K562 (cell line): Measurements from ENCODE around the gene NADSYN1. TPM values are rescaled to one million over a fixed set of nuclear protein-coding genes. Genes with fewer than 3 reads are reported as not detected.

Source experiments
- ATAC-seq: fragments of 200-7000 bp; cut with Tn5 transposase; 3 replicates; pipeline ENCODE4 v1.9.1; 2020; ENCODE audit warnings: moderate library complexity
- BruUV-seq: library from RNA; stranded (reverse); fragments of 400-500 nt; replicated peaks from 2 replicates; lab custom pipeline; 2021; lab: Mats Ljungman, UMichigan
- CTCF ChIA-PET: fragments of 300-600 bp; formaldehyde crosslinking; extraction: SDS; loops from one replicate; lab custom pipeline; 2021; ENCODE audit warnings: low intra/inter-chr PET ratio; lab: Yijun Ruan, JAX
- POLR2A ChIA-PET: fragments of 300-600, 350-650 bp; sonication (Branson Sonifier 250); formaldehyde crosslinking; extraction: SDS; loops from one replicate; lab custom pipeline; 2021; ENCODE audit warnings: antibody characterized with exemption, inconsistent platforms; lab: Yijun Ruan, JAX
- DNase-seq, 4 experiments: peaks; one replicate each; pipeline versions ENCODE4 v3.0.0 to v3.0.0-alpha.2; 2011 to 2018; ENCODE audit warnings: low spot score in 3 of 4, mixed read lengths in 3 of 4; ENCODE audit errors: extremely low read depth in 1 of 4
- FAIRE-seq: peaks from 2 replicates; lab custom pipeline; 2011; peaks lifted over from hg19 to GRCh38; lab: Jason Lieb, UNC
- H2AFZ ChIP-seq: 2 replicates; pipeline ENCODE4 v1.6.0; 2011; ENCODE audit warnings: low read depth, low read length, control low read depth, inconsistent platforms
- H3K27ac ChIP-seq: fragments of 200-600 bp; 3 replicates; pipeline ENCODE4 v1.8.0; 2011; ENCODE audit warnings: low read depth, mild to moderate bottlenecking, control low read depth, inconsistent platforms, low read length, moderate library complexity, mixed read lengths; ENCODE audit errors: extremely low read depth
- H3K27me3 ChIP-seq, 2 experiments: fragments of 300-600 bp in 1 of 2; 2 replicates in 1 of 2; 3 replicates in 1 of 2; pipeline versions ENCODE4 v1.6.0 to v1.8.0; 2011; ENCODE audit warnings: inconsistent platforms in 2 of 2, low read length in 2 of 2, mild to moderate bottlenecking in 1 of 2, mixed read lengths in 1 of 2, moderate library complexity in 1 of 2; ENCODE audit not compliant: control insufficient read depth in 2 of 2, insufficient read depth in 2 of 2
- H3K36me3 ChIP-seq: fragments of 300-600 bp; 3 replicates; pipeline ENCODE4 v1.8.0; 2011; ENCODE audit warnings: mild to moderate bottlenecking, low read length, inconsistent platforms; ENCODE audit not compliant: control insufficient read depth, insufficient read depth
- H3K4me1 ChIP-seq, 2 experiments: fragments of 200-600 bp in 1 of 2; replicated peaks in 1 of 2; 2 replicates in 1 of 2; 3 replicates in 1 of 2; pipeline versions ENCODE4 v1.5.1 to v1.8.0; 2011; ENCODE audit warnings: inconsistent platforms in 2 of 2, low read length in 2 of 2, mild to moderate bottlenecking in 1 of 2, mixed read lengths in 1 of 2, moderate library complexity in 1 of 2; ENCODE audit not compliant: control insufficient read depth in 2 of 2, insufficient read depth in 2 of 2
- H3K4me2 ChIP-seq: 2 replicates; pipeline ENCODE4 v1.6.1; 2011; ENCODE audit warnings: low read length, control low read depth, inconsistent platforms, mixed read lengths; ENCODE audit not compliant: insufficient read depth
- H3K4me3 ChIP-seq: fragments of 200-600 bp; sonication (generic), shearing (Covaris generic); 2 replicates; pipeline ENCODE4 v1.5.1; 2016; ENCODE audit warnings: control low read depth, inconsistent platforms
- H3K79me2 ChIP-seq: fragments of 200-600 bp; 3 replicates; pipeline ENCODE4 v1.8.0; 2011; ENCODE audit warnings: low read length, inconsistent platforms; ENCODE audit not compliant: control insufficient read depth, insufficient read depth
- H3K9ac ChIP-seq, 2 experiments: 2 replicates each; pipeline versions ENCODE4 v1.6.0 to v1.6.1; 2011; ENCODE audit warnings: low read depth in 2 of 2, low read length in 2 of 2, control low read depth in 1 of 2, inconsistent platforms in 1 of 2, mild to moderate bottlenecking in 1 of 2, mixed read lengths in 1 of 2; ENCODE audit not compliant: insufficient read depth in 1 of 2
- H3K9me1 ChIP-seq: one replicate; pipeline ENCODE4 v1.6.0; 2011; ENCODE audit warnings: inconsistent platforms, mild to moderate bottlenecking, low read length, moderate library complexity; ENCODE audit not compliant: control insufficient read depth, insufficient read depth
- H3K9me3 ChIP-seq: replicated peaks from 2 replicates; pipeline ENCODE4 v1.5.1; 2011; ENCODE audit warnings: low read depth, low read length, inconsistent platforms; ENCODE audit not compliant: control insufficient read depth, insufficient read depth
- H4K20me1 ChIP-seq: replicated peaks from 2 replicates; pipeline ENCODE4 v1.6.1; 2011; ENCODE audit warnings: low read length, inconsistent platforms, mixed read lengths; ENCODE audit not compliant: control insufficient read depth, insufficient read depth
- FOXP1 ChIP-seq: sonication (generic); formaldehyde crosslinking; IDR thresholded peaks from 2 replicates; pipeline ENCODE4 v1.8.0; 2022; ENCODE audit warnings: mild to moderate bottlenecking, missing genetic modification reagents
- HMG20A ChIP-seq: fragments of 450-650 bp; formaldehyde crosslinking; conservative IDR thresholded peaks from 2 replicates; pipeline ENCODE4 v1.4.0; 2020; ENCODE audit warnings: mild to moderate bottlenecking, mixed read lengths
- SETDB1 ChIP-seq: IDR thresholded peaks from one replicate; pipeline ENCODE4 v1.6.1; 2012; ENCODE audit warnings: low read length, control low read depth, inconsistent platforms
- SRF ChIP-seq, 2 experiments: fragments of 250-450, 450-650 bp in 1 of 2; sonication (Bioruptor Pico) in 1 of 2; sonication (generic) in 1 of 2; formaldehyde crosslinking; IDR thresholded peaks; 2 replicates each; pipeline versions ENCODE4 v1.5.0 to v1.5.1; 2020 to 2022; ENCODE audit warnings: mild to moderate bottlenecking in 1 of 2, missing genetic modification reagents in 1 of 2
- TCFL5 ChIP-seq: fragments of 250-450 bp; sonication (Bioruptor Pico); conservative IDR thresholded peaks from 2 replicates; pipeline ENCODE4 v1.6.1; 2021; ENCODE audit warnings: mild to moderate bottlenecking, moderate library complexity, matching md5 sums
- ZNF124 ChIP-seq: sonication (generic); formaldehyde crosslinking; IDR thresholded peaks from 2 replicates; pipeline ENCODE4 v1.8.1; 2022; ENCODE audit warnings: missing genetic modification reagents
- ZNF431 ChIP-seq: sonication (generic); formaldehyde crosslinking; IDR thresholded peaks from 2 replicates; pipeline ENCODE4 v1.8.0; 2022; ENCODE audit warnings: mild to moderate bottlenecking, missing genetic modification reagents
- ZNF551 ChIP-seq: fragments of 250-450 bp; sonication (Bioruptor Pico); IDR thresholded peaks from 2 replicates; pipeline ENCODE4 v1.5.0; 2021; ENCODE audit warnings: mild to moderate bottlenecking, moderate library complexity
- WGBS: fragments of 100-300 bp; shearing (Covaris generic); methylation state at CpG from one replicate; pipeline ENCODE4 v1.1.6; 2016; ENCODE audit warnings: low coverage, mixed read lengths; ENCODE audit not compliant: insufficient coverage; ENCODE audit errors: missing lambda C conversion rate; 5-methylcytosine and 5-hydroxymethylcytosine counted together
- in situ Hi-C: fragments of 300-500 bp; cut with MboI; formaldehyde crosslinking; loops from 4 replicates; pipeline ENCODE4 v1.15.0; 2018; ENCODE audit warnings: inconsistent platforms, mixed read lengths
- intact Hi-C: fragments of 100-400 bp; cut with micrococcal nuclease; formaldehyde crosslinking; loops from 2 replicates; pipeline ENCODE4 v1.14.2; 2022
- polyA plus RNA-seq, 8 experiments: library from polyadenylated mRNA; depleted of rRNA in 4 of 8; stranded (reverse) in 5 of 8; unstranded in 3 of 8; fragments of >200 nt; fragmentation: Nextera tagmentation in 2 of 8; fragmentation: Illumina TruSeq in 1 of 8; extraction: Ambion mirVana in 2 of 8; extraction: Trizol in 1 of 8; gene quantifications; 2 replicates each; pipeline versions ENCODE4 v1.2.1 to v1.2.3, GENCODE V29; 2011 to 2014; ENCODE audit warnings: inconsistent platforms in 1 of 8, missing spikeins in 1 of 8
- total RNA-seq, 7 experiments: library from RNA; depleted of rRNA in 6 of 7; stranded (reverse); fragments of >200 nt in 6 of 7; fragmentation: Illumina TruSeq in 2 of 7; extraction: Trizol in 2 of 7; gene quantifications; 2 replicates each; pipeline versions ENCODE4 v1.2.1 to v1.2.3, GENCODE V29; 2011 to 2021; ENCODE audit warnings: low replicate concordance in 1 of 7
- TF ChIP-seq, protein P1 (sequence below): fragments of 250-450 bp; sonication (Bioruptor Pico); IDR thresholded peaks from 2 replicates; pipeline ENCODE4 v1.9.0; 2021; ENCODE audit warnings: mild to moderate bottlenecking, inconsistent platforms
- TF ChIP-seq, protein P2 (sequence below): sonication (generic); formaldehyde crosslinking; IDR thresholded peaks from 2 replicates; pipeline ENCODE4 v1.8.1; 2023; ENCODE audit warnings: mild to moderate bottlenecking, missing genetic modification reagents

NADSYN1 gene
- total and polyA plus RNA-seq, 9 of the 15 experiments (the other 6 are each of a cell fraction or from before 2014, with no cell fraction given): 12.7 to 57.3 (median 42.1) TPM

DNA sequence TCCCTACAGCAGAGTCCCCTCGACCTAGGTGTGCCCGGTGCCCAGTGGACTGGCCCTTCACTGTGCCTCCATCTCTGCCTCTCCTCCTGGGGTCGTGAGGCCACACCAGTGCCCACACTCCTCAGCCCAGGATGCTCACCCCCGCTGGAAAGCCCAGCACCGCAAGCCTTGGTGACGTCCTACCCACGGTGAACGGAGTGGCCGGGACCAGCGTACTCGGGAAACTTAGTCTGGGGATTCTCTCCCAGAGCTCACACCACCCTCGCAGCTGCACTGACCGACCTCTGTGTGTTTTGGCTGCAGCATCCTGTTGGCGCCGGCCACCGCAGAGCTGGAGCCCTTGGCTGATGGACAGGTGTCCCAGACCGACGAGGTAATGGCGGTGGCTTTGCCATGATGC lies 38.5 kb downstream of the NADSYN1 start:
- no peaks in the 10 kb centered on the region for H4K20me1 ChIP-seq
- no peaks in the 10 kb centered on the region for H3K9me3 ChIP-seq
- no peaks in the 10 kb centered on the region for H3K9me1 ChIP-seq
- H3K4me2 ChIP-seq: no peak overlapping the region
- H3K4me3 ChIP-seq: no peak overlapping the region
- CTCF ChIA-PET: no interaction called here
- H3K4me1 ChIP-seq: peaks cover 6 to 17% of the 10 kb centered on the region in 2 experiments; a peak in 4 of 5 replicates
- H3K79me2 ChIP-seq: no peaks in the 10 kb centered on the region
- DNase-seq (no peak), FAIRE-seq (no peak), ATAC-seq (no peak)
- BruUV-seq: no TSS peak
- POLR2A ChIA-PET: no interaction called here
- no peak overlapping the region for H2AFZ ChIP-seq
- intact Hi-C loops (no loop called here), in situ Hi-C loops (no loop called here)
- whole genome bisulfite sequencing: 95% methylated on average over 17 of the region's 19 CpGs
- peak overlapping the region in 1 of 2 experiments; percentile 5; a peak in 1 of 4 replicates for H3K9ac ChIP-seq
- no peak overlapping the region for H3K27ac ChIP-seq
- no peaks in the 10 kb centered on the region for H3K27me3 ChIP-seq
- TF ChIP-seq HMG20A (CRISPR knock-in tag): no peak
- TF ChIP-seq TCFL5: no peak
- no peak for TF ChIP-seq ZNF551
- TF ChIP-seq SRF (CRISPR knock-in tag; IDR thresholded peaks at IDR 0.05): no peak
- TF ChIP-seq, protein P1, sequence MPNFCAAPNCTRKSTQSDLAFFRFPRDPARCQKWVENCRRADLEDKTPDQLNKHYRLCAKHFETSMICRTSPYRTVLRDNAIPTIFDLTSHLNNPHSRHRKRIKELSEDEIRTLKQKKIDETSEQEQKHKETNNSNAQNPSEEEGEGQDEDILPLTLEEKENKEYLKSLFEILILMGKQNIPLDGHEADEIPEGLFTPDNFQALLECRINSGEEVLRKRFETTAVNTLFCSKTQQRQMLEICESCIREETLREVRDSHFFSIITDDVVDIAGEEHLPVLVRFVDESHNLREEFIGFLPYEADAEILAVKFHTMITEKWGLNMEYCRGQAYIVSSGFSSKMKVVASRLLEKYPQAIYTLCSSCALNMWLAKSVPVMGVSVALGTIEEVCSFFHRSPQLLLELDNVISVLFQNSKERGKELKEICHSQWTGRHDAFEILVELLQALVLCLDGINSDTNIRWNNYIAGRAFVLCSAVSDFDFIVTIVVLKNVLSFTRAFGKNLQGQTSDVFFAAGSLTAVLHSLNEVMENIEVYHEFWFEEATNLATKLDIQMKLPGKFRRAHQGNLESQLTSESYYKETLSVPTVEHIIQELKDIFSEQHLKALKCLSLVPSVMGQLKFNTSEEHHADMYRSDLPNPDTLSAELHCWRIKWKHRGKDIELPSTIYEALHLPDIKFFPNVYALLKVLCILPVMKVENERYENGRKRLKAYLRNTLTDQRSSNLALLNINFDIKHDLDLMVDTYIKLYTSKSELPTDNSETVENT (CRISPR knock-in tag): no peak
- no peak for TF ChIP-seq ZNF431 (CRISPR knock-in tag)
- no peak for TF ChIP-seq ZNF124 (CRISPR knock-in tag)
- TF ChIP-seq SETDB1: no peak
- no peak for TF ChIP-seq FOXP1
- TF ChIP-seq, protein P2, sequence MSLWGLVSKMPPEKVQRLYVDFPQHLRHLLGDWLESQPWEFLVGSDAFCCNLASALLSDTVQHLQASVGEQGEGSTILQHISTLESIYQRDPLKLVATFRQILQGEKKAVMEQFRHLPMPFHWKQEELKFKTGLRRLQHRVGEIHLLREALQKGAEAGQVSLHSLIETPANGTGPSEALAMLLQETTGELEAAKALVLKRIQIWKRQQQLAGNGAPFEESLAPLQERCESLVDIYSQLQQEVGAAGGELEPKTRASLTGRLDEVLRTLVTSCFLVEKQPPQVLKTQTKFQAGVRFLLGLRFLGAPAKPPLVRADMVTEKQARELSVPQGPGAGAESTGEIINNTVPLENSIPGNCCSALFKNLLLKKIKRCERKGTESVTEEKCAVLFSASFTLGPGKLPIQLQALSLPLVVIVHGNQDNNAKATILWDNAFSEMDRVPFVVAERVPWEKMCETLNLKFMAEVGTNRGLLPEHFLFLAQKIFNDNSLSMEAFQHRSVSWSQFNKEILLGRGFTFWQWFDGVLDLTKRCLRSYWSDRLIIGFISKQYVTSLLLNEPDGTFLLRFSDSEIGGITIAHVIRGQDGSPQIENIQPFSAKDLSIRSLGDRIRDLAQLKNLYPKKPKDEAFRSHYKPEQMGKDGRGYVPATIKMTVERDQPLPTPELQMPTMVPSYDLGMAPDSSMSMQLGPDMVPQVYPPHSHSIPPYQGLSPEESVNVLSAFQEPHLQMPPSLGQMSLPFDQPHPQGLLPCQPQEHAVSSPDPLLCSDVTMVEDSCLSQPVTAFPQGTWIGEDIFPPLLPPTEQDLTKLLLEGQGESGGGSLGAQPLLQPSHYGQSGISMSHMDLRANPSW (CRISPR knock-in tag): no peak
- TF ChIP-seq, all 486 proteins: peak for 0
- H3K36me3 ChIP-seq: peaks cover 38% of the 10 kb centered on the region; the same call in 2 of the 3 replicates
